Measurements from ENCODE around the gene TMEM150B.

DNA sequence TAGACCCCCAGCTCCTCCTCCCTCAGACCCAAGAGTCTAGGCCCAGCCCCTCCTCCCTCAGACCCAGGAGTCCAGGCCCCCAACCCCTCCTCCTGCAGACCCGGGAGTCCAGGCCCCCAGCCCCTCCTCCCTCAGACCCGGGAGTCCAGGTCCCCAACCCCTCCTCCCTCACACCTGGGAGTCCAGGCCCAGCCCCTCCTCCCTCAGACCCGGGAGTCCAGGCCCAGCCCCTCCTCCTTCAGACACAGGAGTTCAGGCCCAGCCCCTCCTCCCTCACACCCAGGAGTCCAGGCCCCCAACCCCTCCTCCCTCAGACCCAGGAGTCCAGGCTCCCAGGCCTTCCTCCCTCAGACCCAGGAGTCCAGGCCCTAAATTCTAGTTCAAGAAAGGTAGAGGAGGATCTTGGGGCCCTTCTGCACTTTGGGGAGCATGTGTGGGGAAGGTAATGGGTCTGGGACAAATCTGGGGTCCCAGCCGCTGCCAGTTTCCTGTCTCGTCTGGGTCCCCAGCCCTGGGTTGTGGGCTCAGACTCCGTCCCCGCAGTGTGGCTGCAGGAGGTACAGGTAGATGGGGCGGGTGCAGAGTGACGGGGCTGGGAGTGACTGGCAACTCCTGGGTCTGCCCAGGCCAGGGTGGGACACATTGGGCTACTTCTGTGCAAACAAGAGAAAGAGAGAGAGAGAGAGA lies 48.3 kb upstream of the TMEM150B start:
- TF ChIP-seq, protein P1, sequence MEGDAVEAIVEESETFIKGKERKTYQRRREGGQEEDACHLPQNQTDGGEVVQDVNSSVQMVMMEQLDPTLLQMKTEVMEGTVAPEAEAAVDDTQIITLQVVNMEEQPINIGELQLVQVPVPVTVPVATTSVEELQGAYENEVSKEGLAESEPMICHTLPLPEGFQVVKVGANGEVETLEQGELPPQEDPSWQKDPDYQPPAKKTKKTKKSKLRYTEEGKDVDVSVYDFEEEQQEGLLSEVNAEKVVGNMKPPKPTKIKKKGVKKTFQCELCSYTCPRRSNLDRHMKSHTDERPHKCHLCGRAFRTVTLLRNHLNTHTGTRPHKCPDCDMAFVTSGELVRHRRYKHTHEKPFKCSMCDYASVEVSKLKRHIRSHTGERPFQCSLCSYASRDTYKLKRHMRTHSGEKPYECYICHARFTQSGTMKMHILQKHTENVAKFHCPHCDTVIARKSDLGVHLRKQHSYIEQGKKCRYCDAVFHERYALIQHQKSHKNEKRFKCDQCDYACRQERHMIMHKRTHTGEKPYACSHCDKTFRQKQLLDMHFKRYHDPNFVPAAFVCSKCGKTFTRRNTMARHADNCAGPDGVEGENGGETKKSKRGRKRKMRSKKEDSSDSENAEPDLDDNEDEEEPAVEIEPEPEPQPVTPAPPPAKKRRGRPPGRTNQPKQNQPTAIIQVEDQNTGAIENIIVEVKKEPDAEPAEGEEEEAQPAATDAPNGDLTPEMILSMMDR (conservative IDR thresholded peaks at IDR 0.05 in 1 of 2, IDR thresholded peaks at IDR 0.05 in 1 of 2; ENCODE audit: low read depth in 1 of 2, low read length in 2 of 2): no peak
- no peak for TF ChIP-seq EZH2 (IDR thresholded peaks at IDR 0.05; ENCODE audit: low read length, missing control alignments)

Measured in fibroblast of lung (primary cell).